Activated naive CD4-positive, alpha-beta T cell (primary cell): ENCODE data around the gene ITGB2.
A peak's percentile ranks its signal among the peaks of the same experiment; 100 is the strongest.
"Not testable (repeated sequence)": the region's sequence is repeated elsewhere in the genome, so short reads cannot be mapped to it uniquely, and the experiment has no call there.

ENCODE experiments used
- DNase-seq, 4 experiments: peaks; one replicate each; lab custom pipeline; 2025; lab: John Stamatoyannopoulos, UW

ITGB2 gene

GRCh38 chr21:44884097-44884496, 36.6 kb downstream of the ITGB2 start:
- no peak for DNase-seq

- no peak for DNase-seq
Observed at GRCh38 chr21:44883250-44883649, 37.4 kb downstream of the ITGB2 start.

DNA sequence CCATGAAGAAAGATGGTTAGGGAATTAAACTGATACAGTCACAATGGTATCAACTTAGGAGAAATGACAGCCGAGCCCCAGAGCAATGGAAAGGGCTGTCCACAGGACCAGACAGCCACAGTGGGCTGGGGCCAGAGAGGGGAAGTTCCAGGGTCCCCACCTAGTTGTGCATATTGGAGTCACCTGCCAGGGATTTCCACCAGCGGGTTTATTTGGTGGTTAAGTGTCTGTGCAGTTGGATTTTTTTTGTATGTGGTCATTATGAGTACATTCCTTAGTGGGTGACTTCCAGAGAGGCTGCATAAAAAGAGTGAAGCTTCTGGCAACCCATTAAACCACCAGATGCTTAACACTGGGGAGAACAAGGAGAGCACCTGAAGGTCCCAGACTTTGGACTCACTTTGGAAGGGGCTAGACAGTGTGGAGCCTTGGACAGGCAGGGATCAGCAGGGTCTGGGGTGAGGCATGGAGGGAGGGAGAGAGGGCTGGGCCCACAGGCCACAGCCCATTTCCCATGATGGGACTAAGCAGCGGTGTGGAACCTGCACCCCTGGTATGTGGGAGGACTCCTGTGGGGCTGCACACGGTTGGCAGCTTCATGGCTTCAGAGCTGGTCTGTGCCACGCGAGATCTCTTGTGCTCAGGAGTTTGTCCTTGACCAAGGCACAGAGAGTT, 39.4 kb downstream of the ITGB2 start:
- DNase-seq = no peak

DNA sequence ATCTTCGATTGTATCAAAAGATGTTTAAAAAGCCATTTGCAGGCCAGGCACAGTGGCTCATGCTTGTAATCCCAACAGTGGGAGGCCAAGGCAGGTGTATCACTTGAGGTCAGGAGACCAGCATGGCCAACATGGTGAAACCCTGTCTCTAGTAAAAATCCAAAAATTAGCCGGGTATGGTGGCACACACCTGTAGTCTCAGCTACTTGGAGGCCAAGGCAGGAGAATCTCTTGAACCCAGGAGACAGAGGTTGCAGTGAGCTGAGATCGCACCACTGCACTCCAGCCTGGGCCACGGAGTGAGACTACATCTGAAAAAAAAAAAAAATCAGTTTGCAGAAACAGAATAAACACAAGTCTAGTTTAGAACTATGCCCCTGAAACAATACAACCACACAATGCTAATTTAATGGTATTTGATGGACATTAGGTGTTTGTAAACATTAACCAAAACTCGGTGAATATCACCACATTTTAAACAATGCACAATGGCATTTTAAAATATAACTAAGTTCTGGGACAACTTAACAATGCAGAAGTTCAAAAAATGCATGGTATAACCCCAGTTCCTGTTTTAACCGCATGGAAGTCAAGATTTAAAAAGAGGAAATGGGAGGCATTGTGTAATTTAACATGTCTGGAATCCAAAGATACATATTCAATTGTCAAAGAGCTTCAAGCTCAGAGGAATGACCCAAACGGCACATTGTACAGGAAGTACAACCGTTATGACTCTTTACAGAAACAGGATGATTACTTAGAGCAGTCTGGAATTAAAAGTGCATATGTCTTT, 40.1 kb downstream of the ITGB2 start:
- DNase-seq = no peak

GRCh38 chr21:44879238-44879637, 41.5 kb downstream of the ITGB2 start:
- not testable (repeated sequence) for DNase-seq

GRCh38 chr21:44878053-44878982, 42.4 kb downstream of the ITGB2 start:
- no peak for DNase-seq

DNA sequence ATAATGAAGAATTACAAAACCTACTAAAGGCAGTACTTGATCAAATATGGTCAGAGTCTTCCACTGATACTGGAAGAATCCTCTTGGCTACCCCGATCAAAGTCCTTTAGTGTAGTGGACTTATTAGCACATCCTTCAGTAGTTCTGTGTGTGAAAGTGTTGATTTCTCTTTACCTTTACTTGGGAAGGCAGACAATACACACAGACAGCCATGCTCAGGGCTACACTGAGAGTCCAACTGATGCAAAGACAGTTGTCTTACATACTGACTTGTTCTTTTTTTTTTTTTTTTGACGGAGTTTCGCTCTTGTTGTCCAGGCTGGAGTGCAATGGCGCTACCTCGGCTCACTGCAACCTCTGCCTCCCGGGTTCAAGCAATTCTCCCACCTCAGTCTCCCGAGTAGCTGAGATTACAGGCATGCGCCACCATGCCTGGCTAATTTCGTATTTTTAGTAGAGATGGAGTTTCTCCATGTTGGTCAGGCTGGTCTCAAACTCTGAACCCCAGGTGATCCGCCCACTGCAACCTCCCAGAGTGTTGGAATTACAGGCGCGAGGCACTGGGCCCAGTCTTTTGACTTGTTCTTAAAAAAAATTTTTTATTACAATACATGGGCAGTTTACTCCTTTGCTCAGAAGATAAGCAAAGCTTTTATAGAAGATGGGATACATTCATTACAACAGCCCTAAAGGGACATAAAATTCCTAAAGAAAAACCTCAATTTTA, 43.7 kb downstream of the ITGB2 start:
- DNase-seq = no peak

DNA sequence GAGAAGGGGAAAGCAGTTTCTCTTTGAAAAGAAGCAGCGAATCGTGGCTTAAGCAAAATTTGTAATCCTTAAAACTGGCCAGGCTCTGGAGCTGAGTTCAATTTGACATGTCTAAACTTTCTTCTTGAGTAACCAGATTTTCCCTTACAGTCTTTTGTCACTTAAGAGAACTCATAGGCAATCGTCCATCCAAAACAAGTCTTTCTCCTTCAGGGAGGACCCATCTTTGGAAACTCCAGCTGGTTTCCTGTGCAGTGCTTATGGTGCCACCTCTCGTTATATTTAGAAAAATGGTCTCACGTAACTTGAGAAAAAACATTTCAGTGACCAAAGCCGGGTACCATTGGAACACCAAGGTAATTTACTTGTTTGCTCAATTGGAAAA, 45.4 kb downstream of the ITGB2 start:
- no peak for DNase-seq

GRCh38 chr21:44874497-44875315, 46.0 kb downstream of the ITGB2 start:
- DNase-seq = no peak

- no peak for DNase-seq
Observed at GRCh38 chr21:44874240-44874496, 46.5 kb downstream of the ITGB2 start.

GRCh38 chr21:44873356-44874239, 47.1 kb downstream of the ITGB2 start, which contains the start of gene PTTG1IP:
TSS of gene PTTG1IP (minus strand) at chr21:44873690. CDS start at chr21:44873616, 74 bp downstream.
- DNase-seq = peak; percentile 97 to 99 (median 98)

DNA sequence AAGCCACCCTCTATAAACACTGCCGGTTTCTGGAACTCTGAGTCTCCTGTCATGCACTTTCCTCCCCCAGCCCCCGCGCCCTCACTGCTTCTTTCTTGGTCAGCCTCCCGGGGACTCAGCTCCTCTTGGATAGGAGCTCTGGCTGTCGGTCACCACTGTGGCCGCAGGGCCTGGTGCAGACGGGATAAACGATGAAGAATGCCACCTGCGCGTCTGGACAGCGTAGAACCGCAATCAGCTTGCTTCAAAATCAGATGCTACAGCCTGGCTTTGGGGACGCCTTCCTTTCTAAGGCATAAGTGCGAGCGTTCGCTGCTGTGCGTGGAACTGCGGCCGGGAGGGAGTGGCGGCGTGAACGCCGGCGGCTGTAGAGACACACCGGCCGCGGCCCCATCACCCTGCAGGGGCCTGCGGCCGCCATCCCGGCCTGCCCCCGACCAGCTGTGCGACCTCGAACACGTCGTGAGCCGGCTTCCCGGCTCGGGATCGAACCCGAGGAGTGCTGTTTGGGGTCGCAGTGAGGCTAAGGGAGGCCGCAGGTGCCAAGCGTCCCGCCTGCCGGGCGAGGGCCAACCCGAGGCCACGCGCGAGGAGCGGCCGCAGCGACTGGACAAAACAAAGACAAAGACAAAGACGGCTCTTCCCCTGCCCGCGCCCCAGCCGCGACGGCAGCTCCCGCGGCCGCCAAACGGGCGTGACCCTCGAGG, 47.9 kb downstream of the ITGB2 start:
- DNase-seq = no peak

DNA sequence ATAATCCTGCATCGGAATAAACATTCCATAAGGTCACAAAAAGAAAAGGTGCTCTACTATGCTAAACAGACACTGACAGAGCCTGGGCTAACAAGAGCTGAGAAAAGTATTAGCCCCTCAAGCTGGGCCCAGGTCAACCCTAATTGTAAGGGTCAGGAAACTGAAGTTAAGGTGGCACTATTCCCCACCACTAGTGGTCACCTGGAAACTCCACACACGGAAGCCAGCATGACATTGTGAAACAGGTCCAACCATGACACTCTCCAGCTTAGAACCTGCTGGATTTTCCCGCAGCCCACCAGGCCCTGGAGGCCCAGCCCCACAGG, 48.4 kb downstream of the ITGB2 start:
- DNase-seq = no peak

DNA sequence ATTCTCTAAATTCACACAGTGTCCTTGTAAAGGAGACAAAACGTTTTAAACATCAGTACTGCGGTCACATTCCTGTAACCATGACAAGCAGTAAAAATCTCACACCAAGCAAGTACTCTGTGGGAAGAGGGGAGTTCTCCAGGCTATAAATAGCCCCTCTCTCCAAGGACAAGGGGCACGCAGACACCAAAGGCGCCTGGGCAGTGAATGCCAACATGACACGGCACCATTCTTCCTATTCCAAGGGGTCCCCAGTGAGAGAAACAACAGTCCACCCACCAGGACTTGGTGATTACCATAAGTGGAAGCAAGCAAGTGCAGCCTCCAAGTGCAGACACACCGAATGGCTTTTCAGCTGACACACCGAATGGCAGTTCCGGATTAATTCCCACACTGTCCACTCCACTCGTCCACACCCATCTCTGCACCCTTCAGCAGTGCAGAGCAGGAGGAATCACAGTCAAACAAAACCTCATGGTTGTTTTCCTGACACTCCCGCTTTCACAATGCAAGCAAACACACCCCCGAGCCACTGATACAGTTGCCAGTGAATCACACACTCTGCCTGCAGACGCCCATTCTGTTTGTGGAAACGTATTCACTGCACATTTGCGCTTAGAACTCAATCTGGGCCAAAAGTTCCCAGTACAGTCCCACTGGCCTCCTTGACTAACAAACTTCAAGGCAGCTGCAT, 49.0 kb downstream of the ITGB2 start:
- no peak for DNase-seq

GRCh38 chr21:44870748-44871495, 49.8 kb downstream of the ITGB2 start:
- DNase-seq = no peak

DNA sequence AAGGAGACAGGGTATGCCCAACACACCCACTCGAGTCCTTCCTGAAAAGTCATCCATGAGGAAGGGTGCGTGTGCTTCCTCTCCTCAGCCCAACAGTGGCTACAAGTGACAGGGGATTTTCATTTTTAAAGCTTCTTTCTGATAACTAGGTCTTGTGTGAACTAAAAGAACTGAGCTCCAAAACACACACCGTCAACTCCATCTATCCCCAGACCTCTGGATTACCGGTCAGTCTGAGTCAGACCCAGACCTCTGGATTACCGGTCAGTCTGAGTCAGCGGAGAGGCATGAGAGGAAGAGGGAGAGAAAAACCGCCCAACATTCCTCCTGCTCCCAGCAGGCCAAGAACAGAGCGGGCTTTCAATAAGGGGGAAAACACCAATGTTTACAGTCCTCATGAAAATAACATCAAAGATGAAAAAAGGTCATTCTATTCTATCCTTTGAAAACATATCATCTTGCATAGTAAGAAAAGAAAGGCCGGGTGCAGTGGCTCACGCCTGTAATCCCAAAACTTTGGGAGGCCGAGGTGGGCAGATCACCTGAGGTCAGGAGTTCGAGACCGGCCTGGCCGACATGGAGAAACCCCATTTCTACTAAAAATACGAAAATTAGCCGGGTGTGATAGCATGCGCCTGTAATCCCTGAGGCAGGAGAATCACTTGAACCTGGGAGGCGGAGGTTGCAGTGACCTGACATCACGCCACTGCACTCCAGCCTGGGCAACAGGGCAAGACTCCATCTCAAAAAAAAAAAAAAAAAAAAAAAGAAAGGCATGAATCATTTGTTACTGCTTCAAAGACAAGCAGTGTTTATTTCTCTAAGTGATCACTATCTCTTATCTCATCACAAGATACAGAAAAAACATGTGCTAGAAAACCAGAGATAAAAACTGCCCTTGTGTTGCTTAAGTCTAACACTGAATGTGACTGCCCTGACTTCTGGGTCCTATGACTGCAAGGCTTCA, 50.6 kb downstream of the ITGB2 start:
- no peak for DNase-seq

DNA sequence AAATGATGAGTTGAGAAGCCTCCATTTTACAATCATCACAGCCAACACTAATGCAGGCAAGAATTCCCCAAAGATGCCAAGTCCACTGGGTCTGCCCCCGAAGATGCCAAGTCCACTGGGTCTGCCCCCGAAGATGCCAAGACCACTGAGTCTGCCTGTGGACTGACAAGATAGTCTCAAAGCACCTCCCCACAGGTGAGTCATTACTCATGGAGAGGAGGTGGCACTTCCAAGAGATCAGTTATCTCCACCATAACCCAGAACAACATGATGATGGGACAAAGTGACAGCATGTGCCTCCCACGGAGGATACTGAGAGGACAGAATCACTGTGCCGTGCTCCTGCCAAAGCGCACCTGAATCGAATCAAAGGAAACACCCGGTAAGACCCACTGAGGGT, 52.0 kb downstream of the ITGB2 start:
- DNase-seq = no peak
